Colonic mucosa (tissue), 4 donors: Measurements from ENCODE around the gene CAMTA1. TPM values are rescaled to one million over a fixed set of nuclear protein-coding genes. Genes with fewer than 3 reads are reported as not detected.

Experiments
- DNase-seq: peaks from one replicate; pipeline ENCODE4 v3.0.0-alpha.2; 2020
- H3K27ac ChIP-seq: fragments of 200-600 bp; one replicate; pipeline ENCODE4 v1.8.0; 2021
- H3K27me3 ChIP-seq: fragments of 200-600 bp; one replicate; pipeline ENCODE4 v1.8.0; 2021
- H3K36me3 ChIP-seq: fragments of 200-600 bp; one replicate; pipeline ENCODE4 v1.8.0; 2021
- H3K4me1 ChIP-seq: fragments of 200-600 bp; one replicate; pipeline ENCODE4 v1.8.0; 2021; ENCODE audit warnings: mild to moderate bottlenecking
- H3K4me3 ChIP-seq: fragments of 200-600 bp; one replicate; pipeline ENCODE4 v1.8.0; 2021
- H3K9ac ChIP-seq, 2 donors: one replicate each; pipeline ENCODE4 v1.7.0; 2013; ENCODE audit warnings: control low read depth in 2 of 2, low read depth in 2 of 2, low read length in 2 of 2
- H3K9me3 ChIP-seq: fragments of 200-600 bp; one replicate; pipeline ENCODE4 v1.8.0; 2021
- CTCF ChIP-seq: fragments of 200-600 bp; IDR thresholded peaks from one replicate; pipeline ENCODE4 v1.8.0; 2022; ENCODE audit warnings: antibody characterized with exemption, mild to moderate bottlenecking
- intact Hi-C: fragments of 100-400 bp; cut with DNase I; formaldehyde crosslinking; loops from one replicate; pipeline ENCODE4 v1.14.1; 2022
- total RNA-seq, 2 donors: library from RNA; stranded (reverse); fragmentation: NEBNext Ultra II Directional in 1 of 2; extraction: Animal tissue kit (Norgen Biotek cat#: 25700) in 1 of 2; gene quantifications; one replicate each; pipeline ENCODE4 v1.2.1, GENCODE V29; 2021
- donor health status: healthy.
- donor health status: DM: no; HTN: no; CAD: no.
- donor health status: DM: no; HTN: no; CAD: no.

Gene CAMTA1
- total RNA-seq, 2 donors from 2014 or later: 76.8 to 92.8 TPM

DNA sequence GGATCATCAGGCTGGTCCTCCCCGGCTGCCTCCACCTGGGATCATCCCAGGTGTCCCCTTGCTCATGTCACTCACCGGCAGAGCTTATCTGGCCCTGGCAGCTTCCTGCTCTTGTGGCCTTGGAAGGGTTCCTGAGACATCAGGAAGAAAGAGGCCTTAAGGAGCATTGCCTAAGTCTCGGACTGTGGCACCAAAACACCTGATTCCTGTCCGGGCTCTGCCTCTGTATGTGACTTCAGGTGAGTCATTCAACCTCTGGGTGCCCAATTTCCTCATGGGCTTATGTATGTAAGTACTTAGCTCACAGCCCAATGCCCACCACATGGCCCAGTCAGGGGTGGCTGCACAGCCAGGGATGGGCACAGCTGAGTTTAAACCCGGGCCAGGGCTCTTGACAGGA lies 729.9 kb downstream of the CAMTA1 start:
- Histone ChIP-seq H3K9ac (no peak overlapping the region), H3K4me1 (no peaks in the 10 kb centered on the region), H3K9me3 (no peaks in the 10 kb centered on the region), H3K27ac (no peak overlapping the region), H3K4me3 (no peak overlapping the region), H3K36me3 (no peaks in the 10 kb centered on the region), H3K27me3 (no peaks in the 10 kb centered on the region)
- intact Hi-C loops: no loop called here
- no peak for DNase-seq
- no peak for TF ChIP-seq CTCF

- Histone ChIP-seq H3K27me3 (no peaks in the 10 kb centered on the region), H3K4me1 (no peaks in the 10 kb centered on the region), H3K9ac (no peak overlapping the region), H3K27ac (no peak overlapping the region), H3K9me3 (no peaks in the 10 kb centered on the region), H3K4me3 (no peak overlapping the region), H3K36me3 (no peaks in the 10 kb centered on the region)
- no peak for DNase-seq
- no peak for TF ChIP-seq CTCF
- intact Hi-C loops: no loop called here
Observed at GRCh38 chr1:7515904-7516303, 730.6 kb downstream of the CAMTA1 start.

DNA sequence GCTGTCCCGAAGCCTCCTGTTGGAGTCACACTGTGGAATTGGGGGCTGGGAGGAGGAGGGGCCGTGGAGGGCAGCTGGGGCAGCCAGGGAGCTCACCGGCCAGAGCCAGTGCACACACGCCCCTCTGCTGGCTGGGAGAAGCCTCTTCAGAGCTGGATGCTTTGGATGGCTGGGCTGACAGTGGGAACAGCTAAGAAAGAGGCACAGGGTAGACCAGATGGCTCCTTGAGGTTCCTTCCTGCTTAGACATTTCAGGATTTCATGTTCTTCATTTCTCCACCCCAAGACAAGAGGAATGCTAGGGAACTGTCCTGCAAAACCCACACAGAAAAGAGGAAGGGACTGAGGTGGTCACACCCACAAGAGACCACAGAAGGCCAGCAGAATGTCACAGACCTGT lies 731.1 kb downstream of the CAMTA1 start:
- no peak overlapping the region for H3K27ac ChIP-seq
- H3K4me3 ChIP-seq: no peak overlapping the region
- TF ChIP-seq CTCF: no peak
- no peaks in the 10 kb centered on the region for H3K27me3 ChIP-seq
- no peak overlapping the region for H3K9ac ChIP-seq
- no peaks in the 10 kb centered on the region for H3K4me1 ChIP-seq
- intact Hi-C loops: no loop called here
- H3K9me3 ChIP-seq: no peaks in the 10 kb centered on the region
- DNase-seq: no peak
- H3K36me3 ChIP-seq: no peaks in the 10 kb centered on the region

- no peak overlapping the region for H3K4me3 ChIP-seq
- no peaks in the 10 kb centered on the region for H3K27me3 ChIP-seq
- no peak for TF ChIP-seq CTCF
- H3K36me3 ChIP-seq: no peaks in the 10 kb centered on the region
- no peak overlapping the region for H3K27ac ChIP-seq
- H3K9me3 ChIP-seq: no peaks in the 10 kb centered on the region
- no peak for DNase-seq
- no peak overlapping the region for H3K9ac ChIP-seq
- intact Hi-C loops: no loop called here
- H3K4me1 ChIP-seq: no peaks in the 10 kb centered on the region
Observed at GRCh38 chr1:7516929-7517328, 731.7 kb downstream of the CAMTA1 start.

GRCh38 chr1:7517611-7518330 lies 732.5 kb downstream of the CAMTA1 start:
- H3K4me3 ChIP-seq: no peak overlapping the region
- no peak overlapping the region for H3K9ac ChIP-seq
- no peaks in the 10 kb centered on the region for H3K4me1 ChIP-seq
- intact Hi-C loops: no loop called here
- H3K27ac ChIP-seq: no peak overlapping the region
- TF ChIP-seq CTCF: no peak
- H3K27me3 ChIP-seq: no peaks in the 10 kb centered on the region
- H3K9me3 ChIP-seq: no peaks in the 10 kb centered on the region
- H3K36me3 ChIP-seq: no peaks in the 10 kb centered on the region
- DNase-seq: no peak
